SJSA1 (cell line): ENCODE results near the gene SMIM14. TPM values are rescaled to one million over a fixed set of nuclear protein-coding genes. Genes with fewer than 3 reads are reported as not detected.
"Not testable (repeated sequence)": the region's sequence is repeated elsewhere in the genome, so short reads cannot be mapped to it uniquely, and the experiment has no call there.

ENCODE experiments used
- DNase-seq, 2 experiments: peaks; one replicate each; pipeline ENCODE4 v3.0.0-alpha.2; 2015 to 2020; ENCODE audit warnings: low spot score in 2 of 2, low read depth in 1 of 2
- H3K27ac ChIP-seq: fragments of 250-450 bp; sonication (Bioruptor Pico); 2 replicates; pipeline ENCODE4 v1.5.1; 2020; ENCODE audit warnings: mild to moderate bottlenecking, moderate library complexity
- H3K27me3 ChIP-seq: fragments of 250-450 bp; sonication (Bioruptor Pico); replicated peaks from 2 replicates; pipeline ENCODE4 v1.5.1; 2020; ENCODE audit warnings: mild to moderate bottlenecking, moderate library complexity
- H3K36me3 ChIP-seq: fragments of 250-450 bp; sonication (Bioruptor Pico); 2 replicates; pipeline ENCODE4 v1.5.1; 2020; ENCODE audit warnings: mild to moderate bottlenecking
- H3K4me1 ChIP-seq: fragments of 250-450 bp; sonication (Bioruptor Pico); replicated peaks from 2 replicates; pipeline ENCODE4 v1.6.1; 2021; ENCODE audit warnings: mild to moderate bottlenecking
- H3K4me3 ChIP-seq: fragments of 250-450 bp; sonication (Bioruptor Pico); 2 replicates; pipeline ENCODE4 v1.5.1; 2020; ENCODE audit warnings: mild to moderate bottlenecking
- H3K9me3 ChIP-seq: fragments of 250-450 bp; sonication (Bioruptor Pico); replicated peaks from 2 replicates; pipeline ENCODE4 v1.5.1; 2020; ENCODE audit warnings: mild to moderate bottlenecking
- total RNA-seq: library from RNA; depleted of rRNA; stranded (reverse); fragments of >200 nt; shearing (Covaris generic); gene quantifications from 2 replicates; pipeline ENCODE4 v1.2.3, GENCODE V29; 2014; rRNA removed

Gene SMIM14
- 12.6 and 16.1 TPM in 2 replicates for total RNA-seq

DNA sequence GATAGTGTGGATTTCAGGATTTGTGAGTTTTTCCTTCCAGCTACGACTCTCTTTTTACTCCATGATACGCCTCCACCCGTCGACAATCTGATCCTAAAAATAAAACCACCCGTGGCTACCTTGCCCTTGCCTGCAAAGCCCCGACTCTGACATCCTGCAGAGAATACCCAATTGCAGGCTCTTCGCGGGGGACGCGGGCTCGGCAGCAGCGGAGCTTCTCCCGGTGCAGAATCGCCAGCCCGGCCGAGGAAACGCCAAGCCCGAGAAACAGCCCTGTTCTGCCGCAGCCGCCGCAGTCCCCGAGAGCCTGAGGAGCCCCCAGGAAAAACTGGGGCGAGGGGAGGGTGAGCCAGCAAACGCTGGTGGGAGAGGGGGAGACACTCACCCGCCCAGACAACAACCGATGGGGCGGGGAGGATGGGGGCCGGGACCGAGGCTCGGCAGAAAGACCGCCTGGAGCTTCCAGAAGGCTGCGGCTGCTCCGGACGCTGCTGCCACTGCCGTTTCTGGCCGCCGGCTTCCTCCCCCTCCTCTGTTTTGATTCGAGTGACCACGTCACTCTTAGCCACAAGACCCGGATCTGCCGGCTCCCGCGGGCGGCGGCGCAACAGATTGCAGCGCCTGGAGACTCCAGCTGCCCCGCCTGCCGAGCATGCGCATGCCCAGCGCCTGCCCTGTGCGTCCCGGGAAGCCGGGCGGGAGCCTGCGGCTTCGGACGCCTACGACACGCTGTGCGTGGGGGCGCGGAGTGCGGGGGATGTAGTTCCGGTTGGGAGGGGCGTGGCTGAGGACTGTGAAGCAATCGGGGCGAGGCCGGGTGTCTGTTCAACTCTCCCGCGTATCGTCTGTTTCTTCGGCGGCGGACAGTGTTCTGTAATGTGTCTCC is at the start of gene SMIM14:
TSS of gene SMIM14 (minus strand) at position 512 of the 886 bp plus-strand sequence. CDS start 33,720 bp downstream, outside the sequence.
- Histone ChIP-seq H3K36me3 (peaks cover 3% of the 10 kb centered on the region), H3K27me3 (no peaks in the 10 kb centered on the region), H3K4me1 (peaks cover 8% of the 10 kb centered on the region), H3K9me3 (no peaks in the 10 kb centered on the region), H3K4me3 (peak within 1 kb of the TSS; percentile 72), H3K27ac (peak within 1 kb of the TSS; percentile 95)
- peak; percentile 85 to 94 for DNase-seq

DNA sequence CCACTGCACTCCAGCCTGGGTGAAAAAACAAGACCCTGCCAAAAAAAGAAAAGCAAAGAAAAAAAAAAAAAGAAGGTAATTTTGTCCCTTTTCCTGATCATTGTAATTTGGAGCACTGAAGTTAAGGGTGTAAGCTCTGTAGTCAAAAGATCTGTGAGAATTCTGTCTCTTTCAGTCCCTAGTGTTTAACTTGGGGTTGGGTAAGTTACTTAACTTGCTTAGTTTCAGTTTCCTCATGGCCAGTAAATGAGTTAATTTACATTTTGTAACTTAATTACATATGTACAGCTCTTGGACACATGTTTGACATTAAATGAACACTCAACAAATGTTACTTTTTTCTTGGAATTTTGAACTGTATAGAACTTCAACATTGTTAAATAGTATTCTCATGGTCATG is 48.3 kb upstream of the SMIM14 start:
- H3K27me3 ChIP-seq = no peaks in the 10 kb centered on the region
- H3K4me3 ChIP-seq = no peak overlapping the region
- no peak overlapping the region for H3K27ac ChIP-seq
- H3K36me3 ChIP-seq = no peaks in the 10 kb centered on the region
- H3K9me3 ChIP-seq = no peaks in the 10 kb centered on the region
- no peaks in the 10 kb centered on the region for H3K4me1 ChIP-seq
- DNase-seq = no peak

DNA sequence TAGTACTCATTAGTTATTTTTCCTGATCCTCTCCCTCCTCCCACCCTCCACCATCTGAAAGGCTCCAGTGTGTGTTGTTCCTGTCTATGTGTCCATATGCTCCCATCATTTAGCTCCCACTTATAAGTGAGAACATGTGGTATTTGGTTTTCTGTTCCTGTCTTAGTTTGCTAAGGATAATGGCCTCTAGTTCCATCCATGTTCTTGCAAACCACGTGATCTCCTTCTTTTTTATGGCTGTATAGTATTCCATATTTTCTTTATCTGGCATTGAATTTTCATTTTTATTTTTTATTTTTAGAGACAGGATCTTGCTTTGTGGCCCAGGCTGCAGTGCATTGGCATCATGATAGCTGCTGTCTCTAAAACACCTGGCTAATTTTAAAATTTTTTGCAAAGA is 47.3 kb upstream of the SMIM14 start:
- H3K36me3 ChIP-seq = no peaks in the 10 kb centered on the region
- H3K27me3 ChIP-seq = no peaks in the 10 kb centered on the region
- no peaks in the 10 kb centered on the region for H3K4me1 ChIP-seq
- H3K4me3 ChIP-seq = no peak overlapping the region
- no peak overlapping the region for H3K27ac ChIP-seq
- no peak for DNase-seq
- H3K9me3 ChIP-seq = no peaks in the 10 kb centered on the region

DNA sequence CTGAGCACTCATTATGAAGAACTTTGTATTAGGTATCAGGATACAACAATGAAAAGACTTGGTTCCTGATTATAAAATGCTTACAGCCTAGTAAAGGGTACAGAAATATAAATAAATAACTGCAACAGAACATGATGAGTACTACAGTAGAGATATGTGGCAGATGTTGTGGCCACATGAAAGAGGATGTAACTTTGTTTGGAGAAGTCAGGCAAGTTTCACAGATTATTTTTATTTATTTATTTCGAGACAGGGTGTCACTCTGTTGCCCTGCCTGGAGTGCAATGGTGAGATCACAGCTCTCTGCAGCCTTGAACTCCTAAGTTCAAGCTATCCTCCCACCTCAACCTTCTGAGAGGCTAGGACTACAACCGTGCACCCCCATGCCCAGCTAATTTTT is 43.5 kb upstream of the SMIM14 start:
- H3K4me3 ChIP-seq = no peak overlapping the region

DNA sequence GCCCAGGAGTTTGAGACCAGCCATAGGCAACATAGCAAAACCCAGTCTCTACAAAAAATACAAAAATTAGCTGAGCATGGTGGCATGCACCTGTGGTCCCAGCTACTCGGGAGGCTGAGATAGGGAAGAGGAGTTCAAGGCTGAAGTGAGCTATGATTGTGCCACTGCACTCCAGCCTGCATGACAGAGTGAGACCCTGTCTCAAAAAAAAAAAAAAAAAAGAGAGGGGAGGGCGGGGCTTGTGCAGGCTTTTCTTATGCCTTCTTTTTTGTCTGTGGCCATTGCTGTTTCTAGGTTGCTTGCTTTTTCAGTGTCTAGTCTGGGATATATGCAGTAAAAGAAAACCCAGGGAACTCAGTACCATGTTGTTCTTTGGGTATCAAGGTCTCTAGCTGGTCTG is 42.3 kb upstream of the SMIM14 start:
- not testable (repeated sequence) for H3K4me1 ChIP-seq, DNase-seq, H3K9me3 ChIP-seq, H3K36me3 ChIP-seq, H3K4me3 ChIP-seq, H3K27me3 ChIP-seq, H3K27ac ChIP-seq

More for the DNA sequence above, 43.5 kb upstream of the SMIM14 start:
- Histone ChIP-seq H3K36me3 (no peaks in the 10 kb centered on the region), H3K27ac (no peak overlapping the region), H3K9me3 (no peaks in the 10 kb centered on the region), H3K27me3 (no peaks in the 10 kb centered on the region), H3K4me1 (peaks cover 6% of the 10 kb centered on the region)
- DNase-seq = no peak

DNA sequence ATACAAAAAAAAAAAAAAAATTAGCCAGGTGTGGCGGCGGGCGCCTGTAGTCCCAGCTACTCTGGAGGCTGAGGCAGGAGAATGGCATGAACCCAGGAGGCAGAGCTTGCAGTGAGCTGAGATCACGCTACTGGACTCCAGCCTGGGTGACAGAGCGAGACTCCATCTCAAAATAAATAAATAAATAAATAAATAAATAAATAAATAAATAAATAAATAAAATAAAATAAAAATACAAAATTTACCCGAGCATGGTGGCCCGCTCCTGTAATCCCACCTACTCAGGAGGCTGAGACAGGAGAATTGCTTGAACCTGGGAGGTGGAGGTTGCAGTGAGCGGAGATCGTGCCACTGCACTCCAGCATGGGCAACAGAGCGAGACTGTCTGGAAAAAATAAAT is 37.0 kb upstream of the SMIM14 start:
- not testable (repeated sequence) for H3K4me1 ChIP-seq, H3K36me3 ChIP-seq, H3K4me3 ChIP-seq, H3K27me3 ChIP-seq, DNase-seq, H3K9me3 ChIP-seq, H3K27ac ChIP-seq

DNA sequence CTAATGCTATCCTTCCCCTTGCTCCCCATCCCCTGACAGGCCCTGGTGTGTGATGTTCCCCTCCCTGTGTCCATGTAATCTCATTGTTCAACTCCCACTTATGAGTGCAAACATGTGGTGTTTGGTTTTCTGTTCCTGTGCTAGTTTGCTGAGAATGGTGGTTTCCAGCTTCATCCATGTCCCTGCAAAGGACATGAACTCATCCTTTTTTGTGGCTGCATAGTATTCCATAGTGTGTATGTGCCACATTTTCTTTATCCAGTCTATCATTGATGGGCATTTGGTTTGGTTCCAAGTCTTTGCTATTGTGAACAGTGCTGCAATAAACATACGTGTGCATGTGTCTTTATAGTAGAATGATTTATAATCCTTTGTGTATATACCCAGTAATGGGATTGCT is 31.6 kb upstream of the SMIM14 start:
- H3K27me3 ChIP-seq, H3K4me1 ChIP-seq, DNase-seq, H3K27ac ChIP-seq, H3K9me3 ChIP-seq, H3K36me3 ChIP-seq, H3K4me3 ChIP-seq: not testable (repeated sequence)

DNA sequence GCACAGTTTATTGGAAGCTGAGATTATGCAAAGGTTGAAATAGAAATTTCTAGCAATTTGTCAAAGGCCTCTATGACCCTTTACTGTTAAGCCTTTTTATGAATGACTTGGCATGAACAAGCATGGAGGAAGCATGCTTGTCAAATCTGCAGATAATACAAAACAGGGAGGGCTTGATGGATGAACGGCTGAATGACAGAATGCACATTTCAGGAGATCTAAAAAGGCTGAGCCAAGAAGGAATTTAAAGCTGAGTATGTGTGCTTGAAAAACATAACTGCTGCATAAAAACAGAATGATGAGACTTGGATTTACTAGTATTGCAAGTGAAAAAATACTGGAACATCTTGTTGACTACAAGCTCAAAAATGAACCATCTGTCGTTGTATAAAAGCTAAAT is 30.2 kb upstream of the SMIM14 start:
- Histone ChIP-seq H3K4me3 (no peak overlapping the region), H3K27ac (no peak overlapping the region), H3K4me1 (peaks cover 10% of the 10 kb centered on the region), H3K27me3 (no peaks in the 10 kb centered on the region), H3K9me3 (no peaks in the 10 kb centered on the region), H3K36me3 (no peaks in the 10 kb centered on the region)
- no peak for DNase-seq

DNA sequence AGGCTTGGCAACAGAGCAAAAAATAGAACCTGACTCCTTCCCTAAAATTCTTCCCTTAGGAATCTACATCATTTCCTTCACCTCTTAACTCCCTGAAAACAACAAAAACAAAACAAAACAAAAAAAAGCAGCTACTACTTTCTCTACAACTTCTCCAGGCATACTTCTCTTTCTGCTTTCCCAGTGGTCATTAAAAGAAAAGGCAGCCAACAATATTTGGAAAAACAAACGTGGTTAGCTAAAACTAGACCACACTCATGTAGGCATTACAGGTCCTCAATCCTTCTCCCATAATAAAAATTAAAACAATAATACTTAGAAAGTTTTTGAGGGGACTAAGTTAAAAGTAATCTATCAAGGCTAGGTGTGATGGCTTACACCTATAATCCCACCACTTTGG is 29.0 kb upstream of the SMIM14 start:
- H3K36me3 ChIP-seq = no peaks in the 10 kb centered on the region
- H3K27ac ChIP-seq = no peak overlapping the region
- H3K4me3 ChIP-seq = no peak overlapping the region
- H3K27me3 ChIP-seq = no peaks in the 10 kb centered on the region
- DNase-seq = no peak
- H3K9me3 ChIP-seq = no peaks in the 10 kb centered on the region
- H3K4me1 ChIP-seq = peaks cover 10% of the 10 kb centered on the region

DNA sequence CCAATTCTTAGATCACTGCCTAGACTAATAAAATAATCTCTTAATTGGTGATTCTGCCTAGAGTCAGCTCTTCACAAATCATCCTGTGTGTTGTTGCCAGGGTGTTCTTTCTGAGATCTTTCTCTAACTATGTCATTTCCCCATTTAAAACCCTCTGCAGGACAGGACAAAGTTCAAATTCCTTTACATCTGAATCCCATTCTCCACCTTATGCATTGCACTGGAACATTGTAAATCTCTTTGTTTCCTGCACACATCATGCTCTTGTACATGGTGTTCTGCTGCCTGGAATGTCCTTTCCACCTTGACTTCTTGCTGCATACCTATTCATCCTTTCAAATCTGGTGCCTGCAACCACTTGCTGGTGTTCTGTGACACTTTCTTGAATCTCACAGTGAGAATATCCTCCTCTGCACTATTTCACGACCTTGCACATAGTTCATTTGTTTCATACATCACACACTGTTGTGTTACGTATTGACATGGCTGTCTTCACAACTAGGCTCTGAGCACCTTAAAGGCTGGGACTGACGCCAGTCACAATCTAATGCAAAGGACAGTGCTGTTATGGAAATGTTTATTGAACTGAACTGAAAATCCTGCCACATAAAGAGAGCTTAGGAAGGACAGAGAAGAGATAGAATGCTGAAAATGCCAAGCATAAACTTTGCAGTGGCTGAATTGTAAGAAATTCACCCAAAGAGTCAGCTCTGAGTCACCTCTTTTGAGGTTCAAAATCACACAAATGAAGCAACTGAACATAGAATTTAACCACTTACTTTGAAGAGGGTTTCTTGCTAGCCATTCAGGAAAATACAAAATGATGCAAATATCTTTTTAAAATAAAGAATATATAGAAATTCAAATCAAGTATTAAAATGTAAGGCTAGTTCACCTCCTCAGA is 26.4 kb upstream of the SMIM14 start:
- no peaks in the 10 kb centered on the region for H3K9me3 ChIP-seq
- no peak overlapping the region for H3K4me3 ChIP-seq
- H3K36me3 ChIP-seq = no peaks in the 10 kb centered on the region
- peaks cover 10% of the 10 kb centered on the region for H3K4me1 ChIP-seq
- no peak overlapping the region for H3K27ac ChIP-seq
- peak in 1 of 2 experiments; percentile 27 for DNase-seq
- H3K27me3 ChIP-seq = no peaks in the 10 kb centered on the region

DNA sequence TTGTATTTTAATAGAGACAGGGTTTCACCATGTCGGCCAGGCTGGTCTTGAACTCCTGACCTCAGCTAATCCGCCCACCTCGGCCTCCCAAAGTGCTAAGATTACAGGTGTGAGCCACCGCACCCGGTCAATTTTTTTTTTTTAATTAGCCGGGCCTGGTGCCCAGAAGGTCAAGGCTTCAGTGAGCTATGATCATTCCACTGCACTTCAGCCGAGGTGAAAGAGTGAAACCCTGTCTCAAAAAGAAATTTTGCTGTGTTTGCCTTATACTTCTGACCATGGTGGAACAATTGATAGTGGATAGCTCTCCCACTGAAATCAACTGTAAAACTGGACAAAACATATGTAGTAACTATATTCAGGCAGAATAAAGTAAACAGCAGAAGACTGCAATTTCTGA is 24.0 kb upstream of the SMIM14 start:
- Histone ChIP-seq H3K4me3 (no peak overlapping the region), H3K4me1 (peaks cover 10% of the 10 kb centered on the region), H3K27me3 (no peaks in the 10 kb centered on the region), H3K9me3 (no peaks in the 10 kb centered on the region), H3K36me3 (no peaks in the 10 kb centered on the region), H3K27ac (no peak overlapping the region)
- no peak for DNase-seq

DNA sequence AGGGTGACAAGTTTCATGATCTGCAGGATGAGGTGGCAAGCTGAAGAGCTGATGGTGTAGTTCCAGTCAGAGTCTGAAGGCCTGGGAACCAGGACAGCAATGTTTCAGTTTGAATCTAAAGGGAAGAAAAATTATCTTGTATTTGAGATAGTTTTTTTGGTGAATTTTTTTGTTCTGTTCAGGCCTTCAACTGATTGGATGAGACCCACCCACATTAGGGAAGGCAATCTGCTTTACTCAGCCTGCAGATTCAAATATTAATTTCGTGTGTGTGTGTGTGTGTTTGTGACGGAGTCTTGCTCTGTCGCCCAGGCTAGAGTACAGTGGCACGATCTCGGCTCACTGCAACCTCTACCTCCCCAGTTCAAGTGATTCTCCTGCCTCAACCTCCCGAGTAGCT is 22.1 kb upstream of the SMIM14 start:
- no peaks in the 10 kb centered on the region for H3K36me3 ChIP-seq
- H3K4me1 ChIP-seq = peaks cover 10% of the 10 kb centered on the region
- H3K27ac ChIP-seq = no peak overlapping the region
- no peaks in the 10 kb centered on the region for H3K27me3 ChIP-seq
- H3K9me3 ChIP-seq = no peaks in the 10 kb centered on the region
- DNase-seq = no peak
- no peak overlapping the region for H3K4me3 ChIP-seq

DNA sequence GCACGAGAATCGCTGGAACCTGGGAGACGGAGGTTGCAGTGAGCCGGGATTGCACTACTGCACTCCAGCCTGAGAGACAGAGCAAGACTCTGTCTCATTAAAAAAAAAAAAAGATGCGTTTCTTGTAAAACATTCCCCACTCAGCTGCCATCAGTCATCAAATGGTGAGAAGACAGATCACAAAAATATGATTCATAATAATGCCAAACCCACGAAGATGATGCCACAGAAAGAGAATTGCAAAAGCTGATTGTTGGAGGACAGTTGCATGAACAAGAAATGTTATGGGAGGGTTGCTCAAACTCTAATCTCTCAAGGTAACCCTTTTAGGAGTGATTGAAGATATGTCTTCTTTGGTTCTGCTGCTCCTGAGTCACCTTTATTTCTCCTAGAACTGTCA is 21.4 kb upstream of the SMIM14 start:
- H3K27ac ChIP-seq = no peak overlapping the region
- H3K36me3 ChIP-seq = no peaks in the 10 kb centered on the region
- no peak overlapping the region for H3K4me3 ChIP-seq
- peaks cover 7% of the 10 kb centered on the region for H3K4me1 ChIP-seq
- no peaks in the 10 kb centered on the region for H3K9me3 ChIP-seq
- no peaks in the 10 kb centered on the region for H3K27me3 ChIP-seq
- DNase-seq = no peak

DNA sequence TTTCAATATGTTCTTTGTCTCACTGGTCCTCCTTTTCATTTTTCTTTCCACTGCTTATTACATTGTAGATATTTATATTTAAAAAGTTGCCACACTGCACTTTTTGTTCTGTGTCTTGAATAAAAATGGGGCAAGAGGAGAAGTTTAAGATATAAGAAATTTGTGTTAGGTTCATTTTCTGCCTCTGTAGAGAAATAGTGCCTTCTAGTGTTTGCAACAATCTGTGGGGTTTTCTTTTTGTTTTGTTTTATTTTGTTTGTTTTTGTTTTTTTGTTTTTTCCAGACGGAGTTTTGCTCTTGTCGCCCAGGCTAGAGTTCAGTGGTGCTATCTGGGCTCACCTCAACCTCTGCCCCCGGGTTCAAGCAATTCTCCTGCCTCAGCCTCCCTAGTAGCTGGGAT is 20.1 kb upstream of the SMIM14 start:
- no peak overlapping the region for H3K27ac ChIP-seq
- H3K36me3 ChIP-seq = no peaks in the 10 kb centered on the region
- no peaks in the 10 kb centered on the region for H3K27me3 ChIP-seq
- no peak overlapping the region for H3K4me3 ChIP-seq
- H3K4me1 ChIP-seq = no peaks in the 10 kb centered on the region
- no peak for DNase-seq
- no peaks in the 10 kb centered on the region for H3K9me3 ChIP-seq
